K562 (cell line): ENCODE measurements around the gene HOXA7. TPM values are rescaled to one million over a fixed set of nuclear protein-coding genes. Genes with fewer than 3 reads are reported as not detected.

ENCODE experiments used
- ATAC-seq: fragments of 200-7000 bp; cut with Tn5 transposase; 3 replicates; pipeline ENCODE4 v1.9.1; 2020; ENCODE audit warnings: moderate library complexity
- BruUV-seq: library from RNA; stranded (reverse); fragments of 400-500 nt; replicated peaks from 2 replicates; lab custom pipeline; 2021; lab: Mats Ljungman, UMichigan
- CTCF ChIA-PET: fragments of 300-600 bp; formaldehyde crosslinking; extraction: SDS; loops from one replicate; lab custom pipeline; 2021; ENCODE audit warnings: low intra/inter-chr PET ratio; lab: Yijun Ruan, JAX
- POLR2A ChIA-PET: fragments of 300-600, 350-650 bp; sonication (Branson Sonifier 250); formaldehyde crosslinking; extraction: SDS; loops from one replicate; lab custom pipeline; 2021; ENCODE audit warnings: antibody characterized with exemption, inconsistent platforms; lab: Yijun Ruan, JAX
- DNase-seq, 4 experiments: peaks; one replicate each; pipeline versions ENCODE4 v3.0.0 to v3.0.0-alpha.2; 2011 to 2018; ENCODE audit warnings: low spot score in 3 of 4, mixed read lengths in 3 of 4; ENCODE audit errors: extremely low read depth in 1 of 4
- FAIRE-seq: peaks from 2 replicates; lab custom pipeline; 2011; peaks lifted over from hg19 to GRCh38; lab: Jason Lieb, UNC
- H2AFZ ChIP-seq: 2 replicates; pipeline ENCODE4 v1.6.0; 2011; ENCODE audit warnings: low read depth, low read length, control low read depth, inconsistent platforms
- H3K27ac ChIP-seq: fragments of 200-600 bp; 3 replicates; pipeline ENCODE4 v1.8.0; 2011; ENCODE audit warnings: low read depth, mild to moderate bottlenecking, control low read depth, inconsistent platforms, low read length, moderate library complexity, mixed read lengths; ENCODE audit errors: extremely low read depth
- H3K27me3 ChIP-seq, 2 experiments: fragments of 300-600 bp in 1 of 2; 2 replicates in 1 of 2; 3 replicates in 1 of 2; pipeline versions ENCODE4 v1.6.0 to v1.8.0; 2011; ENCODE audit warnings: inconsistent platforms in 2 of 2, low read length in 2 of 2, mild to moderate bottlenecking in 1 of 2, mixed read lengths in 1 of 2, moderate library complexity in 1 of 2; ENCODE audit not compliant: control insufficient read depth in 2 of 2, insufficient read depth in 2 of 2
- H3K36me3 ChIP-seq: fragments of 300-600 bp; 3 replicates; pipeline ENCODE4 v1.8.0; 2011; ENCODE audit warnings: mild to moderate bottlenecking, low read length, inconsistent platforms; ENCODE audit not compliant: control insufficient read depth, insufficient read depth
- H3K4me1 ChIP-seq, 2 experiments: fragments of 200-600 bp in 1 of 2; replicated peaks in 1 of 2; 2 replicates in 1 of 2; 3 replicates in 1 of 2; pipeline versions ENCODE4 v1.5.1 to v1.8.0; 2011; ENCODE audit warnings: inconsistent platforms in 2 of 2, low read length in 2 of 2, mild to moderate bottlenecking in 1 of 2, mixed read lengths in 1 of 2, moderate library complexity in 1 of 2; ENCODE audit not compliant: control insufficient read depth in 2 of 2, insufficient read depth in 2 of 2
- H3K4me2 ChIP-seq: 2 replicates; pipeline ENCODE4 v1.6.1; 2011; ENCODE audit warnings: low read length, control low read depth, inconsistent platforms, mixed read lengths; ENCODE audit not compliant: insufficient read depth
- H3K4me3 ChIP-seq: fragments of 200-600 bp; sonication (generic), shearing (Covaris generic); 2 replicates; pipeline ENCODE4 v1.5.1; 2016; ENCODE audit warnings: control low read depth, inconsistent platforms
- H3K79me2 ChIP-seq: fragments of 200-600 bp; 3 replicates; pipeline ENCODE4 v1.8.0; 2011; ENCODE audit warnings: low read length, inconsistent platforms; ENCODE audit not compliant: control insufficient read depth, insufficient read depth
- H3K9ac ChIP-seq, 2 experiments: 2 replicates each; pipeline versions ENCODE4 v1.6.0 to v1.6.1; 2011; ENCODE audit warnings: low read depth in 2 of 2, low read length in 2 of 2, control low read depth in 1 of 2, inconsistent platforms in 1 of 2, mild to moderate bottlenecking in 1 of 2, mixed read lengths in 1 of 2; ENCODE audit not compliant: insufficient read depth in 1 of 2
- H3K9me1 ChIP-seq: one replicate; pipeline ENCODE4 v1.6.0; 2011; ENCODE audit warnings: inconsistent platforms, mild to moderate bottlenecking, low read length, moderate library complexity; ENCODE audit not compliant: control insufficient read depth, insufficient read depth
- H3K9me3 ChIP-seq: replicated peaks from 2 replicates; pipeline ENCODE4 v1.5.1; 2011; ENCODE audit warnings: low read depth, low read length, inconsistent platforms; ENCODE audit not compliant: control insufficient read depth, insufficient read depth
- H4K20me1 ChIP-seq: replicated peaks from 2 replicates; pipeline ENCODE4 v1.6.1; 2011; ENCODE audit warnings: low read length, inconsistent platforms, mixed read lengths; ENCODE audit not compliant: control insufficient read depth, insufficient read depth
- AFF1 ChIP-seq, 2 experiments: fragments of 450-650 bp; IDR thresholded peaks; 2 replicates each; pipeline ENCODE4 v1.6.1; 2018; ENCODE audit warnings: mild to moderate bottlenecking in 2 of 2, low read depth in 1 of 2; ENCODE audit not compliant: partially characterized antibody in 2 of 2
- DPF2 ChIP-seq: fragments of 450-650 bp; IDR thresholded peaks from 2 replicates; pipeline ENCODE4 v1.6.1; 2016
- FOXJ2 ChIP-seq: fragments of 200-800 bp; sonication (Bioruptor generic); IDR thresholded peaks from 2 replicates; pipeline ENCODE4 v1.6.1; 2016; ENCODE audit warnings: missing genetic modification characterization, missing compliant biosample characterization
- NFIX ChIP-seq: fragments of 250-450 bp; sonication (Bioruptor Pico); IDR thresholded peaks from 2 replicates; pipeline ENCODE4 v1.4.0; 2020; ENCODE audit warnings: low read depth, mild to moderate bottlenecking, moderate library complexity
- TFAP4 ChIP-seq: sonication (generic); formaldehyde crosslinking; IDR thresholded peaks from 2 replicates; pipeline ENCODE4 v1.8.0; 2022; ENCODE audit warnings: missing genetic modification reagents, mild to moderate bottlenecking, moderate library complexity, borderline replicate concordance
- WHSC1 ChIP-seq: IDR thresholded peaks from one replicate; pipeline ENCODE4 v1.6.1; 2012; ENCODE audit warnings: low read length, control low read depth, inconsistent platforms
- ZNF212 ChIP-seq: fragments of 450-650 bp; formaldehyde crosslinking; IDR thresholded peaks from 2 replicates; pipeline ENCODE4 v1.4.0; 2020; ENCODE audit warnings: mild to moderate bottlenecking
- ZNF311 ChIP-seq: fragments of 250-450 bp; sonication (Bioruptor Pico); IDR thresholded peaks from 2 replicates; pipeline ENCODE4 v1.4.0; 2020; ENCODE audit warnings: mild to moderate bottlenecking, moderate library complexity
- ZNF444 ChIP-seq: fragments of 250-450 bp; sonication (Bioruptor Pico); IDR thresholded peaks from 2 replicates; pipeline ENCODE4 v1.4.0; 2020; ENCODE audit warnings: mild to moderate bottlenecking, moderate library complexity
- WGBS: fragments of 100-300 bp; shearing (Covaris generic); methylation state at CpG from one replicate; pipeline ENCODE4 v1.1.6; 2016; ENCODE audit warnings: low coverage, mixed read lengths; ENCODE audit not compliant: insufficient coverage; ENCODE audit errors: missing lambda C conversion rate; 5-methylcytosine and 5-hydroxymethylcytosine counted together
- in situ Hi-C: fragments of 300-500 bp; cut with MboI; formaldehyde crosslinking; loops from 4 replicates; pipeline ENCODE4 v1.15.0; 2018; ENCODE audit warnings: inconsistent platforms, mixed read lengths
- intact Hi-C: fragments of 100-400 bp; cut with micrococcal nuclease; formaldehyde crosslinking; loops from 2 replicates; pipeline ENCODE4 v1.14.2; 2022
- polyA plus RNA-seq, 8 experiments: library from polyadenylated mRNA; depleted of rRNA in 4 of 8; stranded (reverse) in 5 of 8; unstranded in 3 of 8; fragments of >200 nt; fragmentation: Nextera tagmentation in 2 of 8; fragmentation: Illumina TruSeq in 1 of 8; extraction: Ambion mirVana in 2 of 8; extraction: Trizol in 1 of 8; gene quantifications; 2 replicates each; pipeline versions ENCODE4 v1.2.1 to v1.2.3, GENCODE V29; 2011 to 2014; ENCODE audit warnings: inconsistent platforms in 1 of 8, missing spikeins in 1 of 8
- total RNA-seq, 7 experiments: library from RNA; depleted of rRNA in 6 of 7; stranded (reverse); fragments of >200 nt in 6 of 7; fragmentation: Illumina TruSeq in 2 of 7; extraction: Trizol in 2 of 7; gene quantifications; 2 replicates each; pipeline versions ENCODE4 v1.2.1 to v1.2.3, GENCODE V29; 2011 to 2021; ENCODE audit warnings: low replicate concordance in 1 of 7

The HOXA7 gene
- total and polyA plus RNA-seq, 9 of the 15 experiments (the other 6 are each of a cell fraction or from before 2014, with no cell fraction given): not detected

- no peaks in the 10 kb centered on the region for H3K9me3 ChIP-seq
- no peak overlapping the region for H3K4me2 ChIP-seq
- BruUV-seq: no TSS peak
- POLR2A ChIA-PET: no interaction called here
- WGBS: 7% methylated on average over 10 of the region's 11 CpGs
- H3K36me3 ChIP-seq: no peaks in the 10 kb centered on the region
- H3K27me3 ChIP-seq: peaks cover 30 to 62% of the 10 kb centered on the region in 2 experiments
- ATAC-seq: no peak
- no peaks in the 10 kb centered on the region for H4K20me1 ChIP-seq
- CTCF ChIA-PET: no interaction called here
- peaks cover 6 to 7% of the 10 kb centered on the region in 2 experiments; a peak in 2 of 5 replicates for H3K4me1 ChIP-seq
- FAIRE-seq: no peak
- no peak overlapping the region for H3K9ac ChIP-seq
- DNase-seq: no peak
- no peaks in the 10 kb centered on the region for H3K9me1 ChIP-seq
- no peaks in the 10 kb centered on the region for H3K79me2 ChIP-seq
- intact Hi-C loops: no loop called here
- no peak overlapping the region for H2AFZ ChIP-seq
- H3K4me3 ChIP-seq: no peak overlapping the region
- no peak for TF ChIP-seq ZNF444 (CRISPR knock-in tag)
- in situ Hi-C loops: no loop called here
- no peak overlapping the region for H3K27ac ChIP-seq
Measured at GRCh38 chr7:27138985-27139333, 17.5 kb downstream of the HOXA7 start.

DNA sequence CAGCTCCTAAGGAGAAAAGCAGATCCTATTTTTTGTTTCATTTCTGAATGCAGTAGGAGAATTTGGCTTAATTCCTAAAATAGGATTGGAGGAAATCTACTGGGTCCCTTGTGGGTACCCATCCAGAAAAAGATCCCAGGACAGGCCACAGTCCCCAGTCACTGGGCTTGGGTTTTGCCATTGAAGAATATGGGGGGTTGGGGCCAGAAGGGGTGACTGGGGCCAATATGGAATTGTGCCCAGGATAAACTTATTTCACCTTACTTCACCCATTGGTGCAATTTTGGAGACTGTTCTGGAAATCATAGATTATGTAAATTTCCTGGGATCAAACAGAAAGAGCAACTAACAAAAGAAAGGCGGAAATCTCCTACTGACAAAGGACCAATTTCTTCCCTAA lies 18.0 kb downstream of the HOXA7 start:
- peaks cover 33 to 60% of the 10 kb centered on the region in 2 experiments for H3K27me3 ChIP-seq
- DNase-seq: no peak
- no TSS peak for BruUV-seq
- CTCF ChIA-PET: no interaction called here
- H3K36me3 ChIP-seq: no peaks in the 10 kb centered on the region
- intact Hi-C loops (no loop called here), in situ Hi-C loops (no loop called here)
- H3K9me1 ChIP-seq: no peaks in the 10 kb centered on the region
- H3K27ac ChIP-seq: no peak overlapping the region
- no peak overlapping the region for H2AFZ ChIP-seq
- H3K79me2 ChIP-seq: no peaks in the 10 kb centered on the region
- no peak overlapping the region for H3K9ac ChIP-seq
- no peak for FAIRE-seq
- WGBS: 22% methylated on average over 1 of the region's 1 CpG
- H3K9me3 ChIP-seq: no peaks in the 10 kb centered on the region
- ATAC-seq: no peak
- H3K4me3 ChIP-seq: no peak overlapping the region
- H3K4me2 ChIP-seq: no peak overlapping the region
- H4K20me1 ChIP-seq: no peaks in the 10 kb centered on the region
- POLR2A ChIA-PET: no interaction called here
- peaks cover 6 to 7% of the 10 kb centered on the region in 2 experiments; a peak in 2 of 5 replicates for H3K4me1 ChIP-seq
- TF ChIP-seq ZNF212 (CRISPR knock-in tag) (no peak), TFAP4 (CRISPR knock-in tag) (no peak), WHSC1 (no peak), AFF1 (IDR thresholded peaks at IDR 0.05; ENCODE audit: low read depth in 1 of 2, partially characterized antibody in 2 of 2) (no peak), NFIX (CRISPR knock-in tag) (no peak), FOXJ2 (tag) (no peak), ZNF311 (CRISPR knock-in tag) (no peak), DPF2 (no peak)
